Measurements from ENCODE around the gene DBX2. TPM values are rescaled to one million over a fixed set of nuclear protein-coding genes. Genes with fewer than 3 reads are reported as not detected.

Gene DBX2
- total and polyA plus RNA-seq, 2 donors (not counting 3 experiments of a cell fraction or from before 2014, with no cell fraction given), result not detected

GRCh38 chr12:45010059-45010458, 40.8 kb downstream of the DBX2 start:
- no peak overlapping the region for H3K4me3 ChIP-seq (replicated peaks in 1 of 3; ENCODE audit: insufficient read depth in 1 of 3, low read depth in 1 of 3, low read length in 3 of 3)
- no peaks in the 10 kb centered on the region for H3K79me2 ChIP-seq (ENCODE audit: control insufficient read depth, insufficient read depth, low read length)
- no peaks in the 10 kb centered on the region for H3K9me3 ChIP-seq (replicated peaks; ENCODE audit: control insufficient read depth, insufficient read depth, low read length)
- ChIA-PET POLR2A (no interaction called here), CTCF (no interaction called here)
- TF ChIP-seq MYC (IDR thresholded peaks at IDR 0.05; ENCODE audit: low read depth, low read length) (no peak), MAX (IDR thresholded peaks at IDR 0.05; ENCODE audit: insufficient read depth, insufficient read length) (no peak), EZH2 (IDR thresholded peaks at IDR 0.05; ENCODE audit: borderline replicate concordance, low read depth, low read length, severe bottlenecking) (no peak), POLR2AphosphoS5 (IDR thresholded peaks at IDR 0.05; ENCODE audit: insufficient read depth, low read depth, low read length) (no peak), POLR2A (IDR thresholded peaks at IDR 0.05; ENCODE audit: low read depth, low read length) (no peak), FOS (IDR thresholded peaks at IDR 0.05; ENCODE audit: borderline replicate concordance, insufficient read depth, low read length) (no peak), JUN (IDR thresholded peaks at IDR 0.05; ENCODE audit: borderline replicate concordance, insufficient read depth, insufficient read length, low read depth) (peak; percentile 33)
- H3K27me3 ChIP-seq (ENCODE audit: control insufficient read depth in 2 of 2, insufficient read depth in 2 of 2, low read length in 2 of 2), result no peaks in the 10 kb centered on the region
- no peaks in the 10 kb centered on the region for H4K20me1 ChIP-seq (replicated peaks; ENCODE audit: control insufficient read depth, extremely low read depth, insufficient read depth, low read length)
- H3K9ac ChIP-seq (replicated peaks; ENCODE audit: extremely low read depth, insufficient read depth, low read length), result no peak overlapping the region
- H2AFZ ChIP-seq (ENCODE audit: low read depth, low read length), result no peak overlapping the region
- no peak overlapping the region for H3K27ac ChIP-seq (ENCODE audit: insufficient read depth, low read depth, low read length)
- dilution Hi-C loops (cut with MboI; ENCODE audit: extremely low pct_ligation_motif_present, low sequenced_read_pairs), result no loop called here
- no TSS peak for BruUV-seq (replicated peaks)
- intact Hi-C loops (cut with micrococcal nuclease), result no loop called here
- H3K9me1 ChIP-seq (replicated peaks; ENCODE audit: control insufficient read depth, extremely low read depth, insufficient read depth, low read length), result no peaks in the 10 kb centered on the region
- FAIRE-seq, result peak; percentile 60
- DNase-seq (ENCODE audit: low read depth, low spot score), result peak; percentile 15
- H3K4me1 ChIP-seq (ENCODE audit: control insufficient read depth, extremely low read depth, insufficient read depth, low read length), result no peaks in the 10 kb centered on the region
- H3K4me2 ChIP-seq (ENCODE audit: insufficient read depth, low read length), result no peak overlapping the region
- H3K36me3 ChIP-seq (ENCODE audit: control insufficient read depth in 2 of 2, extremely low read depth in 1 of 2, insufficient read depth in 2 of 2, low read length in 2 of 2), result no peaks in the 10 kb centered on the region

- Histone ChIP-seq H3K27me3 (ENCODE audit: control insufficient read depth in 2 of 2, insufficient read depth in 2 of 2, low read length in 2 of 2) (no peaks in the 10 kb centered on the region), H3K4me2 (ENCODE audit: insufficient read depth, low read length) (no peak overlapping the region), H4K20me1 (replicated peaks; ENCODE audit: control insufficient read depth, extremely low read depth, insufficient read depth, low read length) (no peaks in the 10 kb centered on the region), H3K4me3 (replicated peaks in 1 of 3; ENCODE audit: insufficient read depth in 1 of 3, low read depth in 1 of 3, low read length in 3 of 3) (no peak overlapping the region), H3K4me1 (ENCODE audit: control insufficient read depth, extremely low read depth, insufficient read depth, low read length) (no peaks in the 10 kb centered on the region), H3K27ac (ENCODE audit: insufficient read depth, low read depth, low read length) (no peak overlapping the region), H3K79me2 (ENCODE audit: control insufficient read depth, insufficient read depth, low read length) (no peaks in the 10 kb centered on the region), H3K9ac (replicated peaks; ENCODE audit: extremely low read depth, insufficient read depth, low read length) (no peak overlapping the region), H3K9me1 (replicated peaks; ENCODE audit: control insufficient read depth, extremely low read depth, insufficient read depth, low read length) (no peaks in the 10 kb centered on the region), H2AFZ (ENCODE audit: low read depth, low read length) (no peak overlapping the region), H3K9me3 (replicated peaks; ENCODE audit: control insufficient read depth, insufficient read depth, low read length) (no peaks in the 10 kb centered on the region), H3K36me3 (ENCODE audit: control insufficient read depth in 2 of 2, extremely low read depth in 1 of 2, insufficient read depth in 2 of 2, low read length in 2 of 2) (no peaks in the 10 kb centered on the region)
- FAIRE-seq (no peak), DNase-seq (ENCODE audit: low read depth, low spot score) (no peak)
- POLR2A ChIA-PET, result no interaction called here
- no TSS peak for BruUV-seq (replicated peaks)
- dilution Hi-C loops (cut with MboI; ENCODE audit: extremely low pct_ligation_motif_present, low sequenced_read_pairs), result no loop called here
- CTCF ChIA-PET, result no interaction called here
- TF ChIP-seq POLR2AphosphoS5 (IDR thresholded peaks at IDR 0.05; ENCODE audit: insufficient read depth, low read depth, low read length), result no peak
- TF ChIP-seq EZH2 (IDR thresholded peaks at IDR 0.05; ENCODE audit: borderline replicate concordance, low read depth, low read length, severe bottlenecking), result no peak
- intact Hi-C loops (cut with micrococcal nuclease), result no loop called here
These were observed 42.7 kb downstream of the DBX2 start for GRCh38 chr12:45008211-45008610.

Data from endothelial cell of umbilical vein (primary cell).